Sigmoid colon (tissue), 7 donors: ENCODE data around the gene SLC16A12. TPM values are rescaled to one million over a fixed set of nuclear protein-coding genes. Genes with fewer than 3 reads are reported as not detected.

ENCODE experiments used
- DNase-seq: peaks from one replicate; pipeline ENCODE4 v3.0.0-alpha.2; 2019
- H3K27ac ChIP-seq, 4 donors: fragments of 200-600 bp; sonication (generic); one replicate each; pipeline ENCODE4 v1.5.1; 2016 to 2019; ENCODE audit warnings: mild to moderate bottlenecking in 1 of 4
- H3K27me3 ChIP-seq, 3 donors: fragments of 200-600 bp; sonication (generic); one replicate each; pipeline ENCODE4 v1.5.1; 2019; ENCODE audit warnings: mild to moderate bottlenecking in 1 of 3
- H3K36me3 ChIP-seq, 4 donors: fragments of 200-600 bp; sonication (generic); one replicate each; pipeline ENCODE4 v1.5.1; 2016 to 2019
- H3K4me1 ChIP-seq, 4 donors: fragments of 200-600 bp; sonication (generic); one replicate each; pipeline ENCODE4 v1.5.1; 2017 to 2019
- H3K4me3 ChIP-seq, 4 donors: fragments of 200-600 bp; sonication (generic); one replicate each; pipeline ENCODE4 v1.5.1; 2017 to 2019; ENCODE audit warnings: mild to moderate bottlenecking in 2 of 4, moderate library complexity in 1 of 4
- H3K9me3 ChIP-seq, 4 donors: fragments of 200-600 bp in 3 of 4; sonication (generic) in 3 of 4; one replicate each; pipeline versions ENCODE4 v1.5.1 to v1.6.1; 2013 to 2019
- EP300 ChIP-seq, 4 donors: sonication (generic); formaldehyde crosslinking; IDR thresholded peaks; one replicate each; pipeline ENCODE4 v1.6.1; 2017; ENCODE audit warnings: antibody characterized with exemption in 4 of 4
- POLR2A ChIP-seq, 2 donors: fragments of 450-650 bp; IDR thresholded peaks; one replicate each; pipeline ENCODE4 v1.6.1; 2016; ENCODE audit warnings: antibody characterized with exemption in 2 of 2, mild to moderate bottlenecking in 2 of 2, moderate library complexity in 2 of 2
- POLR2AphosphoS5 ChIP-seq, 4 donors: sonication (generic); formaldehyde crosslinking; IDR thresholded peaks; one replicate each; pipeline ENCODE4 v1.6.1; 2017; ENCODE audit warnings: antibody characterized with exemption in 4 of 4
- WGBS, 2 donors: extraction: QIAGEN DNeasy Blood & Tissue Kit; methylation state at CpG; one replicate each; pipeline ENCODE4 v1.1.7; 2013; 5-methylcytosine and 5-hydroxymethylcytosine counted together
- intact Hi-C: fragments of 100-400 bp; cut with DNase I; formaldehyde crosslinking; loops from one replicate; pipeline ENCODE4 v1.15.1; 2023
- polyA plus RNA-seq, 3 donors: library from polyadenylated mRNA; stranded (reverse); fragments of 200-250 nt; gene quantifications; one replicate each; pipeline ENCODE4 v1.2.3, GENCODE V29; 2013
- total RNA-seq, 4 donors: library from RNA; depleted of rRNA; stranded (reverse); fragments of >200 nt; gene quantifications; one replicate each; pipeline ENCODE4 v1.1.0, GENCODE V29; 2016
- TF ChIP-seq, protein P1 (sequence below), 4 experiments: fragments of 450-650 bp in 3 of 4; fragments of 200-600 bp in 1 of 4; IDR thresholded peaks; one replicate each; pipeline ENCODE4 v1.5.1; 2016 to 2019; ENCODE audit warnings: antibody characterized with exemption in 4 of 4, mild to moderate bottlenecking in 3 of 4, moderate library complexity in 2 of 4
- donor health status: healthy with polysubstance abuse.
- donor health status: Bipolar disorder and iron deficiency.
- donor health status: healthy.

The SLC16A12 gene
- total and polyA plus RNA-seq, 7 donors: 0.13 to 3.9 (median 1.3) TPM; not detected in 1

DNA sequence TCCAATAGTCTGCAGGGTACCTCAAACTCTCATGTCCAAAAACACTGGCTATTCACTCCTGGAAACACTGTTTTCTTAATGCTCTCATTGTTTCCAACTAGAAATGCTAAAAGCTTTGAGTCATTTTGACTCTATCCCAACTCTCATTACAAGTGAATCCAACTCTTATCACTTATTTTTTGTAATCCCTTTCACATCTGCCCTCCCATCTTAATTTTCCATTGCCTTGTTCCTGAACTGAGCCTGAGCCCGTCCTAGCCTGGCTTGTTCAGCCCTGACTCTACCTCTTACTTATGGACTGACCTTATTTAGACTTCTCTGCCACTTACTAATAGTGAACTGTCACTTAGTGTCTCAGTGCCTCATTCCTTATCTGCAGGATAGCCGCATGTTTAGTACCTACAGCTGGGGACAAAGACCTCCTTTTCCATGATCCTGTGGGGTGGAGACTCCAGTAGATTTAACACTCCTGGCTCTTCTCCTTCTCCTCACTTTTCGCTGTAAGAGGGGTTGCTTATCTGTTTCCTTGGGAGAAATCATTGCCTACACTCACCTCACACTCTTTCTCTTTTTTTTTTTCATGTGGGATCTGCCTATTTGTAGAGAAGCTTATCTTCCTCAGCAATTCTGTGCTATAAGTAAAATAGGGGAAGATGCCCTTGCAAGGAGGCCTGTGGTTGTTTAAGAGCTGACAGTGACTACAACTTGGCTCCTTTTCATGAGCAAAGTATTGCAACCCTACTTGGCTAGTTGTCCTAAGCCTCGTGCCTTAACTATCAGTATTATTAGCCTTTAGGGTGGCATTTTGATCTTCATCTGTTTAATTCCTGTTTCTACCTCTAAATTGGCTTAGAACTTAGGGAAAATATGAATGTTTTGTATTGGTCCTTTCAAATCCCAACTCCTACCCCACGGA is 56.4 kb downstream of the SLC16A12 start:
- intact Hi-C loops: no loop called here
- no peaks in the 10 kb centered on the region for H3K36me3 ChIP-seq
- peak overlapping the region; percentile 65 to 82 (median 78) for H3K27ac ChIP-seq
- H3K4me3 ChIP-seq: no peak overlapping the region
- no peaks in the 10 kb centered on the region for H3K9me3 ChIP-seq
- peak in 3 of 4 donors; percentile 20 to 24 (median 23) for TF ChIP-seq POLR2AphosphoS5 (IDR thresholded peaks at IDR 0.05)
- TF ChIP-seq, protein P1, sequence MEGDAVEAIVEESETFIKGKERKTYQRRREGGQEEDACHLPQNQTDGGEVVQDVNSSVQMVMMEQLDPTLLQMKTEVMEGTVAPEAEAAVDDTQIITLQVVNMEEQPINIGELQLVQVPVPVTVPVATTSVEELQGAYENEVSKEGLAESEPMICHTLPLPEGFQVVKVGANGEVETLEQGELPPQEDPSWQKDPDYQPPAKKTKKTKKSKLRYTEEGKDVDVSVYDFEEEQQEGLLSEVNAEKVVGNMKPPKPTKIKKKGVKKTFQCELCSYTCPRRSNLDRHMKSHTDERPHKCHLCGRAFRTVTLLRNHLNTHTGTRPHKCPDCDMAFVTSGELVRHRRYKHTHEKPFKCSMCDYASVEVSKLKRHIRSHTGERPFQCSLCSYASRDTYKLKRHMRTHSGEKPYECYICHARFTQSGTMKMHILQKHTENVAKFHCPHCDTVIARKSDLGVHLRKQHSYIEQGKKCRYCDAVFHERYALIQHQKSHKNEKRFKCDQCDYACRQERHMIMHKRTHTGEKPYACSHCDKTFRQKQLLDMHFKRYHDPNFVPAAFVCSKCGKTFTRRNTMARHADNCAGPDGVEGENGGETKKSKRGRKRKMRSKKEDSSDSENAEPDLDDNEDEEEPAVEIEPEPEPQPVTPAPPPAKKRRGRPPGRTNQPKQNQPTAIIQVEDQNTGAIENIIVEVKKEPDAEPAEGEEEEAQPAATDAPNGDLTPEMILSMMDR (IDR thresholded peaks at IDR 0.05): no peak
- no peak for DNase-seq
- 79 to 81% methylated on average over 5 of the region's 5 CpGs for WGBS, 2 donors
- no peaks in the 10 kb centered on the region for H3K27me3 ChIP-seq
- peaks cover 0 to 83% (median 73%) of the 10 kb centered on the region in 4 donors for H3K4me1 ChIP-seq

DNA sequence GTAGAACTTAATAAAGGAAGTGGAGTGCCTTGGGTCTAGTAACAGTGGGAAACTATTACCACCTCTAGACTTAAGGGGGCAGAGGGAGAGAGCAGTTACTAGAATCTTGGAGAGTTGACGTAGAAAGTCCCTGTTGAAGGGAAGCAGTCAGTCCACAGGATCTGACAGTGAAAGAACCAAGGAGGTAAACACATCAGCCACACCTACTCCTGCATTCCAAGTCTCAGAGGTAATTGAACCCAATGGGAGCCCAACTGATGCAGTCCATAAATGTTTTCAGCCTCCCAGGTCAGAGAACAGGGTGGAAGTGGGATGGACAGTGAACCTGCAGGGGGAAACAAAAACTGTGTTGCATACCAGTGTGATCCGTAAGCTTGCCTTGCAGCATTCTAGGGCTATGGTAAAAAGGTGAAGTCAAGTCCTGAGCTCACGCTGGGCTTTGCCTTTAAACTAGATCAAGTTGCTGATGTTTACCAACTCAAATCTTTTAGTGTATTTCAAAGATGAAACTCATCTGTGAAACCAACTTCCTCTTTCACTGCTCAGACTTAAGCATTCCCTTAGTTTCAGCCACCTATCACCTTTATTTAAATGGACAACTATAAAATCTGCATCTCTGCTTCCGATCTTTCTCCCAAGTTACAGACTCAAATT is 57.2 kb downstream of the SLC16A12 start:
- Histone ChIP-seq H3K36me3 (no peaks in the 10 kb centered on the region), H3K4me3 (no peak overlapping the region), H3K4me1 (peaks cover 0 to 83% (median 73%) of the 10 kb centered on the region in 4 donors), H3K27me3 (no peaks in the 10 kb centered on the region), H3K27ac (peak overlapping the region; percentile 65 to 82 (median 78)), H3K9me3 (no peaks in the 10 kb centered on the region)
- DNase-seq: no peak
- 75 to 85% methylated on average over 4 of the region's 4 CpGs for WGBS, 2 donors
- TF ChIP-seq EP300 (IDR thresholded peaks at IDR 0.05) (no peak), POLR2AphosphoS5 (IDR thresholded peaks at IDR 0.05) (no peak), POLR2A (IDR thresholded peaks at IDR 0.05) (no peak)
- TF ChIP-seq, protein P1 (IDR thresholded peaks at IDR 0.05): no peak
- intact Hi-C loops: no loop called here

DNA sequence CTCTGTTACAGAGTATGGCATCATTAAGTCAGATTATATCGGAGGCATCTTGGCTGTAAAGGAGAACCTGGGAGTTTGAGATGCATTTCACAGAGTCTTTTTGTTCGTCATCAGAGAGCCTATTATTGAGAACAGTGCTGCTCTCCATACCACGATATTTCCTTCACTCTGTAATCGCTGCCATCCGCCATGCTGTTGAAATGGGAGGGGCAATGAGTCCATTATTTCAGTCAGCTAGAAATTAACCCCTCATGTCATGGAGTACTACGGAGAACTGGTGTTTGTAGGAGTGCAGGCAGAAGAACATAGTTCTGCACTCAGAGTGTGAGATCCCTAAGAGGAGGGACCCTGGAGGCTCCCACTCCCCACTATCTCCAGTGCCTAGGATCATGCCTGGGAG is 59.2 kb downstream of the SLC16A12 start:
- Histone ChIP-seq H3K4me1 (peaks cover 0 to 69% (median 60%) of the 10 kb centered on the region in 4 donors), H3K27me3 (no peaks in the 10 kb centered on the region), H3K27ac (peak overlapping the region; percentile 66 to 82 (median 78)), H3K9me3 (no peaks in the 10 kb centered on the region), H3K36me3 (no peaks in the 10 kb centered on the region), H3K4me3 (peak overlapping the region in 1 of 4 donors; percentile 2)
- DNase-seq: no peak
- TF ChIP-seq POLR2A (IDR thresholded peaks at IDR 0.05) (no peak), POLR2AphosphoS5 (IDR thresholded peaks at IDR 0.05) (no peak), EP300 (IDR thresholded peaks at IDR 0.05) (no peak)
- TF ChIP-seq, protein P1 (IDR thresholded peaks at IDR 0.05): no peak
- intact Hi-C loops: no loop called here
- 82 to 83% methylated on average over 6 of the region's 6 CpGs for WGBS, 2 donors

DNA sequence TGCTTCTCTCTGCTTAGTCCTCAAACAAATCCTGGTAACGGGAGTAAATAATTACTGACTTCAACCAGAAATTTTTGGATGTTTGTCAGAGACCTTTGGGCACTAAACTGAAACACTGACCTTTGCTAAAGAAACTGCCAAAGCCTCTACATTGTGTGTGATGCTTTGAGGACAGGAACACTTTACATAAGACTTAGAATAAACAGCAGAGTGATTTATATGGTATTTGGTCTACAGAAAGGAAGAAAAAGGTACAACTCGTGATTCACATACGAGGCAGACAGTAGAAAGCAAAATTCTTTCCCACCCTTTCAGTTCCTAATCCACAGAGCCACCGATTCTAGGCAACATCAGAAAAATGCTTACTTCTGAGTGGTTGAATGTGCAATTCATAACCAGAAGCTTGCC is 59.8 kb downstream of the SLC16A12 start:
- no peaks in the 10 kb centered on the region for H3K27me3 ChIP-seq
- whole genome bisulfite sequencing, 2 donors: 56 to 64% methylated on average over 4 of the region's 4 CpGs
- no peaks in the 10 kb centered on the region for H3K9me3 ChIP-seq
- intact Hi-C loops: no loop called here
- peak overlapping the region in 1 of 4 donors; percentile 2 for H3K4me3 ChIP-seq
- DNase-seq: no peak
- peak overlapping the region; percentile 66 to 82 (median 78) for H3K27ac ChIP-seq
- H3K4me1 ChIP-seq: peaks cover 0 to 63% (median 55%) of the 10 kb centered on the region in 4 donors
- TF ChIP-seq POLR2A (IDR thresholded peaks at IDR 0.05) (no peak), POLR2AphosphoS5 (IDR thresholded peaks at IDR 0.05) (peak in 2 of 4 donors; percentile 12 to 21), EP300 (IDR thresholded peaks at IDR 0.05) (peak in 1 of 4 donors; percentile 6)
- TF ChIP-seq, protein P1 (IDR thresholded peaks at IDR 0.05): no peak
- H3K36me3 ChIP-seq: no peaks in the 10 kb centered on the region
